Retina (tissue), 1 donor: ENCODE results near the gene AWAT2.

Experiments
- DNase-seq: peaks from one replicate; pipeline ENCODE4 v3.0.0-alpha.2; 2016

Gene AWAT2

GRCh38 chrX:69995362-69996112, 54.2 kb downstream of the AWAT2 start:
- no peak for DNase-seq

- DNase-seq: no peak
Observed at GRCh38 chrX:69993494-69993893, 56.2 kb downstream of the AWAT2 start.

- no peak for DNase-seq
Observed at GRCh38 chrX:69991685-69992084, 58.1 kb downstream of the AWAT2 start.
